ENCODE results near the gene CCL17.
"Not testable (repeated sequence)": the region's sequence is repeated elsewhere in the genome, so short reads cannot be mapped to it uniquely, and the experiment has no call there.

Gene CCL17

DNA sequence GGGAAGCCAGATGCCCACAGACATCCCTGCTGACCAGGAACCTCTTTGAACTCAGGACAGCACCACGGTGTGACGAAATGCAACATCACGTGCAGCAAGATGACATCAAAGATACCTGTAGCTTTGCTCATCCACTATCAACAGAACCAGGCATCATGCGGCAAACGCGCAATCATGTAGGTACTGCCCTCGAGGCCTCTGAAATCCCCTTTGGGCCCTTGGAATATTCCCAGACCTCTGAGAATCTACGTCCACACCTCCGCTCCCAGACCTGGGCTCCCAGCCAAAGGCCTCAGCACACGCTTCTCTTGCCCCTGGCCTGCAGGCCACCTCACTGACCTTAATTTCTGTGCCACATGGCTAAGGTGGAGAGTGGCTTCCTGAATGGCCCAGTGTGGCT, 25.0 kb upstream of the CCL17 start:
- no peak for DNase-seq

DNA sequence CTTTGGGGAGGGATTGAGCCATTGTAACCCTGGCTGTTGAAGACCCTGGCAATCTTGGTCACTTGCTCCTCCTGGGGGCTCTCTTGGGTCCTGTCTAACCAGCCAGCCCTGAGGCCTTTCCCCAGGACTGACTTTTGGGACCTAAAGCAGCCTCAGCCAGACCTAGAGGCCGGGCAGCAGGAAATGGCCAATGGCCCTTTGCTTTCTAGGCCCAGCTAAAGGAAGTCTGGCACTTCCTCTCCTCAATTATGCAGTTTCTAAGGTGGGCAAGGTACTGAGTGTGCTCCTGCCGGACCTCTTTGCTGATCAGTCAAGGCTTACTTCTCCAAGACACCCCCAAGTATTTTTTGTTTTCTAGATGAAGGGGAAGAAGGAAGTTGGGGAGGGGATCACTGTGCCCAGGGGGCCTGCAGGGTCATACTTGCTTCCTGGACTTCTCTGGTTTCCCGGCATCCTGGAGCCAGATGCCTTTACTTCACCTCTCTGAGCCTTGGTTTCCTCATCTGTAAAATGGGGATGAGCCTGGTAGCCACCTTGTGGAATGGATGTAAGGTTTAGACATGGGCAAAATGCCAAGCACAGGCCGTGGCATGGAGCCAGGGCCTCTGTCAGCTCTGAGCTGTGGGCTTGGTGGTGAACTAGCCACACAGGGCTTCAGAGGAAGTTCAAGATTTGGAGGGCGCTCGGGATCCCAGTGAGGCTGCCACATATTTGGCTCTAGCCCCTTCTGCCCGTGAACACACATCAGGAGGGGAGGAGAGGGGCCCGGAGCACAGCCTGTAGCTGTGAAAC, 23.7 kb upstream of the CCL17 start:
- no peak for DNase-seq

- no peak for DNase-seq
Observed at GRCh38 chr16:57381791-57382534, 22.6 kb upstream of the CCL17 start.

GRCh38 chr16:57382535-57383275, 21.9 kb upstream of the CCL17 start:
- DNase-seq = no peak

GRCh38 chr16:57383276-57384247, 21.0 kb upstream of the CCL17 start:
- no peak for DNase-seq

- DNase-seq = no peak
Observed at GRCh38 chr16:57384248-57385070, 20.1 kb upstream of the CCL17 start.

- no peak for DNase-seq
Observed at GRCh38 chr16:57385083-57385482, 19.5 kb upstream of the CCL17 start.

DNA sequence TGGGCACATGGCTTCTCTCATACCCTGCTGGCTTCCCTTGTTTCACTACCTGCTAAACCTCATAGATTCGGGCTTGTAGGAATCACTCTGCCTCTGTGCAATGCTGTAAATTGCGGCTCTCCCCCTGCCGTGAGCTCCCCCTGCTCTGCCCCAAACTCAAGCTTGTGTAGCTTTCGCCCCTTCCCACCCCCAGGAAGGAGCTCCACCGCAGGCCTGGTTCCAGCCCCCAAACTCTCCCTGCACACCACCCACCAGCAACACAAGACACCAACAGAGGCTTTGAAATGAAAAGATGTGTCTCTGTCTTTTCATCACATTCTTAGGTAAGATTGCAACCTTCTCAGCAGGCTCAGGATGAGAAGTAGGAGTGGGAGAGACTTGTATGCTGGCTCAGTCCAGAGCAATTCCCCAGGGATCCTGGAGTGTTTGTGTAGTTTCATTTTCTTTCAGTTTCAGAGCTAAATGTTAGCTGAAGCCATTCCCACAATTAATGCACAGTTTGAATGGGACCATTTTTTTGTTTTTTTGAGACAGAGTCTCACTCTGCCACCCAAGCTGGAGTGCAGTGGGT, 18.1 kb upstream of the CCL17 start:
- no peak for DNase-seq

GRCh38 chr16:57387598-57388354, 16.8 kb upstream of the CCL17 start:
- DNase-seq = no peak

DNA sequence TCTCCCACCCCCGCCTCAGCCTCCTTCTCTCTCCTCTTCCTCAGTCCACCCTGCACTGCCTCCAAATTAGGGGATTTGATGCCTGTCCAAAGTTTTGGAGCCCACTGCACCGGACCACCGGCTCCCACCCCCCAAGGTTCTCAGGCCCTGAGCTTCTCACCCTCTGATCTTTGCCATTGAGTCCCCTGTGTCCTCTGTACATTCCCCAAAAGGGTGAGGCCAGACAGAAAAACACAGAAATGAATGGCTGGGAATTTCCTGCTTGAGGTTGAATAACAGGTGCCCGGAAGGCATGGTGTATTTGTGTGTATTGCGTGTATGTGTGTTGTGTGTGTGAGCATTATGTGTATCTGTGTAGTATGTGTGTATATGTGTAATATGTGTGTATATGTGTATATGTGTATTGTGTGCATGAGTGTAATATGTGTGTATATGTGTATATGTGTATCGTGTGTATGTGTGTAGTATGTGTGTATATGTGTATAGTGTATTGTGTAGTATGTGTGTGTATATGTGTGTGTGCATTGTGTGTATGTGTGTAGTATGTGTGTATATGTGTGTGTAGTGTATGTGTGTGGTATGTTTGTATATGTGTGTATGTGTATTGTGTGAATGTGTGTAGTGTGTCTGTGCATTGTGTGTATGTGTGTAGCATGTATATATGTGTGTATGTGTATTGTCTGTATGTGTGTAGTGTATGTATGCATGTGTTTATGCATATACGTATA, 16.0 kb upstream of the CCL17 start:
- no peak for DNase-seq

DNA sequence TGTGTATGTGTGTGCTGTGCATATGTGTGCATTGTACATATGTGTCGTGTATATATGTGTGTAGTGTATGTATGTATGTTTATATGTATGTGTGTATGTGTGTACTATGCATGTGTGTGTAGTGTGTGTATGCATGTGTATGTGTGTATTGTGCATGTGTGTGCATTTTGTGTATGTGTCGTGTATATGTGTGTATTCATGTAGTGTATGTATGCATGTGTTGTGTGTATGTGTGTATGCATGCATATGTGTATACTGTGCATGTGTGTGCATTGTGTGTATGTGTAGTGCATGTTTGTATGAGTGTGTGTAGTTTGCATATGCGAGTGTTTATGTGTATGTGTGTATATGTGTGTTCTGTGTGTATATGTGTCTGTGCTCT, 15.5 kb upstream of the CCL17 start:
- no peak for DNase-seq

DNA sequence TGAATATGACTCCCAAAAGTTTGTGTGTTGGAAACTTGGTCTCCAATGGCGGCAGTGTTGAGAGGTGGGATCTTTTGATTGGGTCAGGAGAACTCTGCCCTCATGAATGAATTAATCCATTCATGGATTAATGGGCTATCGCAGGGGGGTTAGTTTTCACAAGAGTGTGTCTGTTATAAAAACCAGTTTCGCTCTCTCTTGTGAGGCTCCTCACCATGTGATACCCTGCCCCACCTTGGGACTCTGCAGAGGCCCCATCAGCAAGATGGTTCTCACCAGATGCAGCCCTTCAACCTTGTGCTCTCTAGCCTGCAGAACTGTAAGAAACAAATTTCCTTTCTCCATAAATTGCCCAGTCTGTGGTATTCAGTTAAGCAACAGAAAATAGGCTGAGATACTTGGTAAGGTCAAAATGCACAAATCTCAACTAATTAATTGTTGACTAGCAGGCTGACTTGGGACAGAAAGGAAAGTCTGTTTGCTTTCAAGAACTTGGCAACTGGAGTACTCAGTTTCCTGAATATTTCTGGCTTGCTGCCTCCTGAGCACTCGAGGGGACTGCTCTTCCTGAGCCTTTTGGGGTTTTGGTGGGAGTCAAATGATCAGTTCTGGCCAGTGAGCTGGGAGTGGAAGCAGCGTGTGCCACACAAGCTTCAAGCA, 13.8 kb upstream of the CCL17 start:
- no peak for DNase-seq

- no peak for DNase-seq
Observed at GRCh38 chr16:57391300-57391699, 13.3 kb upstream of the CCL17 start.

GRCh38 chr16:57391708-57392107, 12.9 kb upstream of the CCL17 start:
- no peak for DNase-seq

- DNase-seq = no peak
Observed at GRCh38 chr16:57392694-57393093, 11.9 kb upstream of the CCL17 start.

GRCh38 chr16:57394444-57394843, 10.1 kb upstream of the CCL17 start:
- DNase-seq = no peak

GRCh38 chr16:57395026-57395425, 9.5 kb upstream of the CCL17 start:
- no peak for DNase-seq

DNA sequence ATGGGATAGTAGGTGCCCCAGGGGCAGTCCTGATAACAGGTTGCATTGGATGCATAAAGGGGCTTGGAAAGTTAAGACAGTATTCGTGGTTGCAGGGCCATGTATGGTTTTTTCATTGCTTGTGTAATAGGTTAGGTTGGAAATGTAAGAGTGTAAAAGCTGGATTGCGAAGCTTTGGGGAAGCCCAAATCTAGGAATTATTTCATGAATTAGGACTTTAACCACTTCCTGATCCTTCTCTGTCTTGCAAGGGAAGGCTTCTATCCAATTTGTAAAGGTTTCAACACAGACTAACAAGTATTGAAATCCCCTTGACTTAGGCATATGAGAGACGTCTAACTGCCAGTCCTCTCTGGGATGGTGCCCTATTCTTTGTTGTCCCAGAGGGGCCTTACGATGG, 7.8 kb upstream of the CCL17 start:
- no peak for DNase-seq

DNA sequence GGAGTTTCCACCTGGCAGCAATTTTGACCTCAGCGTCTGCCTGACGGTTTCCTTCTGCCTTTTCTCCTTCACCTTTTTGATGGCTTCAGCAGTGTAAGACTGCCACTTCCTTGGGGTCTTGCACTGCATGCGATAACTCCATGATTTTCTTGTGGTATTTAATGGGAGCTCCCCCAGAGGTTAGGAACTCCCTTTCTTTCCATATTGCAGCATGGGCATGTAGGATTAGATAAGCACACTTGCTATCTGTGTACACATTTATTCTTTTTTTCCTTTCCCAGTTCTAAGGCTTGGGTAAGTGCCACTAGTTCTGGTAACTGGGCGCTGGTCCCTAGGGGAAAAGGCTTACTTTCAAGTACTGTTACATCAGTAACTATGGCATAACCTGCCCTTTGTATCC, 7.1 kb upstream of the CCL17 start:
- DNase-seq = not testable (repeated sequence)

Data from NK-92 treated with Interleukin-12 subunit alpha and Interleukin-12 subunit beta, amount 100 ng/mL, for 24 hours (cell line).